Cardiac muscle cell (in vitro differentiated cells and primary cell): Measurements from ENCODE around the gene TMEM18. TPM values are rescaled to one million over a fixed set of nuclear protein-coding genes. Genes with fewer than 3 reads are reported as not detected.
A peak's percentile ranks its signal among the peaks of the same experiment; 100 is the strongest.

Source experiments
- DNase-seq, 2 donors: peaks; one replicate each; pipeline versions ENCODE4 v3.0.0 to v3.0.0-alpha.2; 2010 to 2017; ENCODE audit warnings: low read depth in 1 of 2, low spot score in 1 of 2
- H3K27ac ChIP-seq: fragments of 200-600 bp; sonication (generic); 2 replicates; pipeline ENCODE4 v1.5.1; 2016
- H3K27me3 ChIP-seq: fragments of 200-600 bp; sonication (generic); 2 replicates; pipeline ENCODE4 v1.6.0; 2016; ENCODE audit warnings: control low read depth
- H3K36me3 ChIP-seq: fragments of 200-600 bp; sonication (generic); 2 replicates; pipeline ENCODE4 v1.5.1; 2016; ENCODE audit warnings: control low read depth
- H3K4me1 ChIP-seq: fragments of 200-600 bp; sonication (generic); 2 replicates; pipeline ENCODE4 v1.8.1; 2017; ENCODE audit warnings: low read depth, mild to moderate bottlenecking, mixed run types
- H3K4me3 ChIP-seq: fragments of 200-600 bp; sonication (generic); 2 replicates; pipeline ENCODE4 v1.5.1; 2016; ENCODE audit warnings: mild to moderate bottlenecking
- H3K9me3 ChIP-seq: fragments of 200-600 bp; sonication (generic); 2 replicates; pipeline ENCODE4 v1.5.1; 2017; ENCODE audit warnings: low read depth, mild to moderate bottlenecking, control low read depth
- polyA plus RNA-seq: library from polyadenylated mRNA; unstranded; fragments of >200 nt; fragmentation: Nextera tagmentation; extraction: Ambion mirVana; gene quantifications from 2 replicates; pipeline ENCODE4 v1.2.1, GENCODE V29; 2016
- total RNA-seq: library from RNA; depleted of rRNA; stranded (reverse); fragments of >200 nt; gene quantifications from 2 replicates; pipeline ENCODE4 v1.2.3, GENCODE V29; 2016
- TF ChIP-seq, protein P1 (sequence below): IDR thresholded peaks from 2 replicates; pipeline ENCODE4 v1.5.1; 2012; ENCODE audit warnings: low read depth, mild to moderate bottlenecking, low read length

Gene TMEM18
- total and polyA plus RNA-seq, 2 experiments from 2014 or later = 38.3 to 42.1 TPM

DNA sequence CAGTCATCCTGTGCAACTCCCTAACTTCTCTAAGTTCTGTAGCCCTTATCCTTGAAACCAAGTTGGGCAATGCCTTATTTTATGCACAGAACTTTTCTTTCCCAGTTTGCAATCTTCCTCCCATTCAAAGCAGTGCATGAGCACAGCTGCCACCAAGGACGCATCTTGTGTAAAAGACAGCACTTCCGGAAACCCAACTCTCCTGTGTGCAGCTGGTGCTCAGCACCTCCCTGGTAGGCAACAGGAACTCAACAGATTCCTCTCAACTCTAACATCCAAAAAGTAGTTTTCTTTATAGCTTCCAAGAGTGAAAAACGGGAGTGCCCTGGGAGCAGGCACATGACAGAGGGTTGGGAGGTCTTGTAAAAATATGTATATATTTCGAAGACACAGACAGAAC is 2.2 kb downstream of the TMEM18 start:
- H3K27me3 ChIP-seq = no peaks in the 10 kb centered on the region
- H3K36me3 ChIP-seq = peaks cover 4% of the 10 kb centered on the region
- no peaks in the 10 kb centered on the region for H3K9me3 ChIP-seq
- no peak overlapping the region for H3K27ac ChIP-seq
- H3K4me3 ChIP-seq = no peak overlapping the region
- DNase-seq = no peak
- TF ChIP-seq, protein P1, sequence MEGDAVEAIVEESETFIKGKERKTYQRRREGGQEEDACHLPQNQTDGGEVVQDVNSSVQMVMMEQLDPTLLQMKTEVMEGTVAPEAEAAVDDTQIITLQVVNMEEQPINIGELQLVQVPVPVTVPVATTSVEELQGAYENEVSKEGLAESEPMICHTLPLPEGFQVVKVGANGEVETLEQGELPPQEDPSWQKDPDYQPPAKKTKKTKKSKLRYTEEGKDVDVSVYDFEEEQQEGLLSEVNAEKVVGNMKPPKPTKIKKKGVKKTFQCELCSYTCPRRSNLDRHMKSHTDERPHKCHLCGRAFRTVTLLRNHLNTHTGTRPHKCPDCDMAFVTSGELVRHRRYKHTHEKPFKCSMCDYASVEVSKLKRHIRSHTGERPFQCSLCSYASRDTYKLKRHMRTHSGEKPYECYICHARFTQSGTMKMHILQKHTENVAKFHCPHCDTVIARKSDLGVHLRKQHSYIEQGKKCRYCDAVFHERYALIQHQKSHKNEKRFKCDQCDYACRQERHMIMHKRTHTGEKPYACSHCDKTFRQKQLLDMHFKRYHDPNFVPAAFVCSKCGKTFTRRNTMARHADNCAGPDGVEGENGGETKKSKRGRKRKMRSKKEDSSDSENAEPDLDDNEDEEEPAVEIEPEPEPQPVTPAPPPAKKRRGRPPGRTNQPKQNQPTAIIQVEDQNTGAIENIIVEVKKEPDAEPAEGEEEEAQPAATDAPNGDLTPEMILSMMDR = no peak
- H3K4me1 ChIP-seq = peaks cover 3% of the 10 kb centered on the region

DNA sequence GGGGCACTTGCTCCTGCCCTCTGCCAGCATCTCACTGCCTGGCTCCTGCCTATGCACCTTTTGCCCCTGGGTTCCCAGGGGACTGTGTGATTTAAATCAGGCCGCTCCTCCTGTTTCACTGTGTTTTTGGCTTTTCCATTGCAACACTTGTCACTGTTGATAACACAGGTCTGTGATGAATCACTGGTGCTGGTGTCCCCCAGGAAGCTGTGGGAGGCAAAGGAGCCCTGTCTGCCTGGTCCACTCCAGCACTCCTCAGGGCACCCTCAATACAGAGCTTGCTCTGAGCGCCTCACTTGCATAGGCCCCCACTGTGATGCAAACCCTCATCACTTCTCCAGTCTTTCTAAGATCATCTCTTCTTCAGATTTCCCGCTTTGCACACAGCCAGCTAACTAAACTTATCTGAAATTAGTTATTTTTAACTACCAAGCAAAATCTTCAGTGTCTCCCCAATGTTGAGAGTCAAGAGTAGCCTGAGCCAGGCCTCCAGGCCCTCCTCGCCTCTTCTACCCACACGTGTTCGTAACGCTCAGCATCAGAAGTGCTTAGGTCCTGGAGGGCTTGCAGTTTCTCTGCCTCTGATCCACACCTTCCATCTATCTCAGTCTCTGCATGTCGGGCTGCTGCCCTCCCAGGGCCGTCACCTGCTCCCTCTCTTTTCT is 2.8 kb downstream of the TMEM18 start:
- DNase-seq = peak in 1 of 2 donors; percentile 15
- Histone ChIP-seq H3K27me3 (no peaks in the 10 kb centered on the region), H3K9me3 (no peaks in the 10 kb centered on the region), H3K4me3 (no peak overlapping the region), H3K27ac (no peak overlapping the region), H3K36me3 (peaks cover 6% of the 10 kb centered on the region), H3K4me1 (peaks cover 3% of the 10 kb centered on the region)
- TF ChIP-seq, protein P1 = no peak

DNA sequence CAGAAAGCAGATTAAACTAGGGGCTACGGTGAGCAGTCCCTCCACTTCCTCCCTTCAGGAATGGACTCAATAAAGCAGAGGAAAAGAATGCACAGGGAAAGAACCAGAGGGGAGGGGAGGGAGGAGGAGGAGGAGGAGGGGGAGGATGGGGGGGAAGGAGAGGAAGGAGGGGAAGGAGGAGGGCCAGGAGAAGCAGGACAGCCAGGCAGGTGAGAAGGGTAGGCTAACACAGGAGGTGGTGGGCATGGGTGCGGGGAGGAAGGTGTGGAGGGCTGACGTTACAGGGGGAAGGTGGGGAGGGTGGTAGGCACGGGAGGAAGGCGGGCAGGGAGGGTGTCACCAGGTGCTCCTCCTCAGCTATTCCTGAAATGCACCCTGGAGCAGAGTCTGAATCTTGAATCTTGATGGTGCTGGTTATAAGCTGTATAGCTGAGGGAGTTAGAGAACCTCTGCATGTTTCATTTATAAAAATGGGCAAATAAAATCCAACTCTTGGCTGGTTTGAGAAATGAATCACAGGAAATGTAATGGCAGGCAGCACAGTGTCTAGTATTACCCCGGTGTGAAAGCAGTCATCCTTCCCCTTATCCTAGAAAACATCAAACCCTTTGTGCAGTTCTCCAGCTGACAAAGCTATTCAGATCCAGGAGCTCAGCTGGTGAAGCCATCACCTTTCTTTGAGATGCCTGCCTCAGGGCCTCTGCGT is 3.4 kb downstream of the TMEM18 start:
- peaks cover 13% of the 10 kb centered on the region for H3K36me3 ChIP-seq
- TF ChIP-seq, protein P1 = no peak
- no peaks in the 10 kb centered on the region for H3K9me3 ChIP-seq
- no peaks in the 10 kb centered on the region for H3K27me3 ChIP-seq
- H3K4me3 ChIP-seq = no peak overlapping the region
- peaks cover 3% of the 10 kb centered on the region for H3K4me1 ChIP-seq
- H3K27ac ChIP-seq = no peak overlapping the region
- peak in 1 of 2 donors; percentile 23 for DNase-seq

DNA sequence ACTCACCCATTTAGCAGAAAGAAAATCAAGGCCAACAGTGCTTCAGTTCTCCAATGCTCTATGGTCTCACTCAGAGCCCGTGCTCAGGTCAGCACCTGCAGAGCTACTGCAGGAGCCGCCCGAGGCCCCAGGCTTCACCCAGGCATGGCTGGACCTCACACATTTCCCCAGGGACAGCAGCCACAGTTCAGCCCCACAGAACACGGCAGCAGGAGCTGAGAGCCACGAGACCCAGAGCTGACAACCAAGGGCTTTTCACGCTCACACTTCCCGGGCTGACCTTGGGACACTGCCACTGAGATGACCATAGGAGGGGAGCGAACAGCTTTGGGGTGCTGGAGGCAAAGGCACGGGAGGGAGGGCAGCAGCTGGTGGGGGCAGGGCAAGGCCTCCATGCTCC is 4.2 kb downstream of the TMEM18 start:
- Histone ChIP-seq H3K4me3 (no peak overlapping the region), H3K4me1 (peaks cover 2% of the 10 kb centered on the region), H3K9me3 (no peaks in the 10 kb centered on the region), H3K27ac (no peak overlapping the region), H3K27me3 (no peaks in the 10 kb centered on the region), H3K36me3 (peaks cover 20% of the 10 kb centered on the region)
- TF ChIP-seq, protein P1 = no peak
- DNase-seq = no peak

DNA sequence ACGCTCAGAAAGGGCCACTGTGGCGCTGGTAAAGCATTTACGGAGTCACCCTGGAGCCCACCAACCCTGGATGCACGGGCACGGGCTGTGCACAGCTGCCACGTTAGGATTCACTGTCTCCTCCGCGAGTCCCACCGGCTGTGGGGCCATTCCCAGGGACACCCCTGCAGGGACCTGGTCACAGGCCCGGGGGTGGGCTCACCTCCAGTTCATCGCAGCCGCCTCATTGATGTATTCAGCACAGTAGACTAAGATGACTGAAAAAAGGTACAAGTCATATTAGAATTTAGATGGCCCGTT is 4.7 kb downstream of the TMEM18 start:
- Histone ChIP-seq H3K27me3 (no peaks in the 10 kb centered on the region), H3K36me3 (peaks cover 25% of the 10 kb centered on the region)
- no peak for DNase-seq

More for the DNA sequence above, 4.7 kb downstream of the TMEM18 start:
- TF ChIP-seq, protein P1 = no peak
- Histone ChIP-seq H3K4me3 (no peak overlapping the region), H3K9me3 (no peaks in the 10 kb centered on the region), H3K4me1 (no peaks in the 10 kb centered on the region), H3K27ac (no peak overlapping the region)
